Nephron (organoid): ENCODE results near the gene IGF1R.

Experiments
- H3K27ac Mint-ChIP-seq, 3 experiments: 2 replicates each; pipeline ENCODE4 v1.8.0; 2020; ENCODE audit warnings: mixed read lengths in 3 of 3, mild to moderate bottlenecking in 2 of 3, moderate library complexity in 1 of 3
- H3K27me3 Mint-ChIP-seq: 2 replicates; pipeline ENCODE4 v1.8.0; 2021; ENCODE audit warnings: low read depth, mild to moderate bottlenecking, moderate library complexity, mixed read lengths
- H3K36me3 Mint-ChIP-seq: 2 replicates; pipeline ENCODE4 v1.8.0; 2020; ENCODE audit warnings: low read depth, mixed read lengths
- H3K4me1 Mint-ChIP-seq: 2 replicates; pipeline ENCODE4 v1.8.0; 2020; ENCODE audit warnings: mixed read lengths
- H3K4me3 Mint-ChIP-seq, 3 experiments: 2 replicates each; pipeline ENCODE4 v1.8.0; 2020; ENCODE audit warnings: mild to moderate bottlenecking in 3 of 3, mixed read lengths in 3 of 3, moderate library complexity in 2 of 3
- H3K9me3 Mint-ChIP-seq: 2 replicates; pipeline ENCODE4 v1.8.0; 2020; ENCODE audit warnings: mixed read lengths
- CTCF ChIP-seq, 3 experiments: fragments of 200-600 bp; sonication (generic); IDR thresholded peaks; one replicate each; pipeline ENCODE4 v1.5.0; 2021; ENCODE audit warnings: antibody characterized with exemption in 3 of 3; ENCODE audit not compliant: unreplicated experiment in 3 of 3

The IGF1R gene

GRCh38 chr15:98723195-98723594 lies 74.9 kb downstream of the IGF1R start:
- Mint-ChIP-seq H3K9me3 (no peaks in the 10 kb centered on the region), H3K27me3 (peaks cover 3% of the 10 kb centered on the region), H3K27ac (peak overlapping the region; percentile 8 to 38 (median 24)), H3K4me3 (no peak overlapping the region), H3K36me3 (peaks cover 7% of the 10 kb centered on the region), H3K4me1 (peaks cover 72% of the 10 kb centered on the region)
- no peak for TF ChIP-seq CTCF (IDR thresholded peaks at IDR 0.05; ENCODE audit: unreplicated experiment in 3 of 3)

GRCh38 chr15:98724048-98724447 lies 75.7 kb downstream of the IGF1R start:
- Mint-ChIP-seq H3K36me3 (peaks cover 7% of the 10 kb centered on the region), H3K27me3 (peaks cover 3% of the 10 kb centered on the region), H3K4me3 (peak overlapping the region in 1 of 3 experiments; percentile 50), H3K9me3 (no peaks in the 10 kb centered on the region), H3K4me1 (peaks cover 72% of the 10 kb centered on the region), H3K27ac (peak overlapping the region; percentile 8 to 93 (median 84))
- TF ChIP-seq CTCF (IDR thresholded peaks at IDR 0.05; ENCODE audit: unreplicated experiment in 3 of 3) = no peak

- H3K27me3 Mint-ChIP-seq = peaks cover 3% of the 10 kb centered on the region
- H3K9me3 Mint-ChIP-seq = no peaks in the 10 kb centered on the region
- H3K4me3 Mint-ChIP-seq = no peak overlapping the region
- peaks cover 7% of the 10 kb centered on the region for H3K36me3 Mint-ChIP-seq
- peaks cover 72% of the 10 kb centered on the region for H3K4me1 Mint-ChIP-seq
- H3K27ac Mint-ChIP-seq = peak overlapping the region; percentile 8 to 93 (median 84)
- no peak for TF ChIP-seq CTCF (IDR thresholded peaks at IDR 0.05; ENCODE audit: unreplicated experiment in 3 of 3)
Measured at GRCh38 chr15:98724494-98724893, 76.2 kb downstream of the IGF1R start.

- H3K4me3 Mint-ChIP-seq = no peak overlapping the region
- peak overlapping the region in 2 of 3 experiments; percentile 74 to 84 for H3K27ac Mint-ChIP-seq
- no peak for TF ChIP-seq CTCF (IDR thresholded peaks at IDR 0.05; ENCODE audit: unreplicated experiment in 3 of 3)
- H3K27me3 Mint-ChIP-seq = peaks cover 3% of the 10 kb centered on the region
- H3K9me3 Mint-ChIP-seq = no peaks in the 10 kb centered on the region
- H3K4me1 Mint-ChIP-seq = peaks cover 69% of the 10 kb centered on the region
- H3K36me3 Mint-ChIP-seq = peaks cover 3% of the 10 kb centered on the region
Measured at GRCh38 chr15:98725874-98726273, 77.5 kb downstream of the IGF1R start.

- Mint-ChIP-seq H3K4me1 (peaks cover 54% of the 10 kb centered on the region), H3K27ac (peak overlapping the region; percentile 90 to 95 (median 93)), H3K4me3 (peak overlapping the region; percentile 9 to 38 (median 14)), H3K9me3 (no peaks in the 10 kb centered on the region), H3K36me3 (peaks cover 3% of the 10 kb centered on the region), H3K27me3 (peaks cover 3% of the 10 kb centered on the region)
- TF ChIP-seq CTCF (IDR thresholded peaks at IDR 0.05; ENCODE audit: unreplicated experiment in 3 of 3) = no peak
Measured at GRCh38 chr15:98727115-98728040, 79.0 kb downstream of the IGF1R start.
